GM23338 (cell line): ENCODE results near the gene LRRC28. TPM values are rescaled to one million over a fixed set of nuclear protein-coding genes. Genes with fewer than 3 reads are reported as not detected.
A peak's percentile ranks its signal among the peaks of the same experiment; 100 is the strongest.

ENCODE experiments used
- ATAC-seq: fragments of 200-7000 bp; cut with Tn5 transposase; 3 replicates; pipeline ENCODE4 v1.9.1; 2020
- DNase-seq: peaks from one replicate; pipeline ENCODE4 v3.0.0-alpha.2; 2015; ENCODE audit warnings: low spot score
- H2AFZ ChIP-seq: fragments of 200-600 bp; sonication (generic); 2 replicates; pipeline ENCODE4 v1.8.0; 2016; ENCODE audit warnings: antibody characterized with exemption, mild to moderate bottlenecking, moderate library complexity
- H3F3A ChIP-seq: fragments of 200-600 bp; sonication (generic); replicated peaks from 2 replicates; pipeline ENCODE4 v1.8.0; 2017; ENCODE audit warnings: antibody characterized with exemption, mixed run types, low read depth
- H3K27ac ChIP-seq: fragments of 200-600 bp; sonication (generic); 2 replicates; pipeline ENCODE4 v1.6.1; 2016; ENCODE audit warnings: low read depth
- H3K27me3 ChIP-seq: fragments of 200-600 bp; sonication (generic); 2 replicates; pipeline ENCODE4 v1.8.0; 2016; ENCODE audit warnings: mild to moderate bottlenecking, mixed run types, moderate library complexity; ENCODE audit not compliant: insufficient read depth
- H3K36me3 ChIP-seq: fragments of 200-600 bp; sonication (generic); 2 replicates; pipeline ENCODE4 v1.8.0; 2016; ENCODE audit warnings: mild to moderate bottlenecking; ENCODE audit not compliant: insufficient read depth
- H3K4me1 ChIP-seq: fragments of 200-600 bp; sonication (generic); 2 replicates; pipeline ENCODE4 v1.8.0; 2016; ENCODE audit warnings: mild to moderate bottlenecking, moderate library complexity; ENCODE audit not compliant: insufficient read depth
- H3K4me2 ChIP-seq: fragments of 200-600 bp; sonication (generic); 2 replicates; pipeline ENCODE4 v1.7.1; 2017; ENCODE audit warnings: mixed run types
- H3K4me3 ChIP-seq: fragments of 200-600 bp; sonication (generic); 2 replicates; pipeline ENCODE4 v1.6.1; 2016; ENCODE audit warnings: mixed run types
- H3K79me2 ChIP-seq: fragments of 200-600 bp; sonication (generic); replicated peaks from 2 replicates; pipeline ENCODE4 v1.8.0; 2017; ENCODE audit warnings: mild to moderate bottlenecking; ENCODE audit not compliant: insufficient read depth
- H3K9me2 ChIP-seq: fragments of 200-600 bp; sonication (generic); 2 replicates; pipeline ENCODE4 v1.8.0; 2017; ENCODE audit not compliant: insufficient read depth
- H4K20me1 ChIP-seq: fragments of 200-600 bp; sonication (generic); replicated peaks from 2 replicates; pipeline ENCODE4 v1.8.0; 2017; ENCODE audit warnings: mild to moderate bottlenecking; ENCODE audit not compliant: insufficient read depth
- H3K27ac Mint-ChIP-seq: 2 replicates; pipeline ENCODE4 v1.8.0; 2020; ENCODE audit warnings: inconsistent platforms, mild to moderate bottlenecking, moderate library complexity, mixed read lengths
- H3K27me3 Mint-ChIP-seq: 3 replicates; pipeline ENCODE4 v1.8.0; 2022; ENCODE audit warnings: low read depth, mild to moderate bottlenecking, moderate library complexity, mixed read lengths, inconsistent platforms; ENCODE audit not compliant: insufficient read depth, poor library complexity
- H3K36me3 Mint-ChIP-seq: 3 replicates; pipeline ENCODE4 v1.8.0; 2021; ENCODE audit warnings: low read depth, mild to moderate bottlenecking, inconsistent platforms, moderate library complexity, mixed read lengths
- H3K4me1 Mint-ChIP-seq: 3 replicates; pipeline ENCODE4 v1.8.0; 2020; ENCODE audit warnings: mild to moderate bottlenecking, inconsistent platforms, mixed read lengths
- H3K4me3 Mint-ChIP-seq: 3 replicates; pipeline ENCODE4 v1.8.0; 2021; ENCODE audit warnings: moderate library complexity, mild to moderate bottlenecking, inconsistent platforms, mixed read lengths
- H3K9me3 Mint-ChIP-seq: 3 replicates; pipeline ENCODE4 v1.8.0; 2020; ENCODE audit warnings: moderate library complexity, mild to moderate bottlenecking, inconsistent platforms, mixed read lengths
- EZH2 ChIP-seq: fragments of 200-600 bp; sonication (generic); IDR thresholded peaks from one replicate; pipeline ENCODE4 v1.8.0; 2017; ENCODE audit warnings: antibody characterized with exemption, mild to moderate bottlenecking, low read depth; ENCODE audit not compliant: unreplicated experiment
- EZH2phosphoT487 ChIP-seq: fragments of 200-600 bp; sonication (generic); IDR thresholded peaks from one replicate; pipeline ENCODE4 v1.8.1; 2018; ENCODE audit warnings: antibody characterized with exemption; ENCODE audit not compliant: unreplicated experiment
- NANOG ChIP-seq: IDR thresholded peaks from 2 replicates; pipeline ENCODE4 v1.6.1; 2016; ENCODE audit warnings: antibody characterized with exemption, borderline replicate concordance
- POLR2AphosphoS5 ChIP-seq: IDR thresholded peaks from 2 replicates; pipeline ENCODE4 v1.6.1; 2016; ENCODE audit warnings: antibody characterized with exemption, low read depth
- STAT1 ChIP-seq: IDR thresholded peaks from one replicate; pipeline ENCODE4 v1.6.1; 2016; ENCODE audit warnings: antibody characterized with exemption; ENCODE audit not compliant: unreplicated experiment
- ZNF114 ChIP-seq: fragments of 250-450 bp; sonication (Bioruptor Pico); IDR thresholded peaks from 2 replicates; pipeline ENCODE4 v1.5.0; 2020; ENCODE audit warnings: mild to moderate bottlenecking, moderate library complexity
- ZNF331 ChIP-seq: fragments of 250-450 bp; sonication (Bioruptor Pico); IDR thresholded peaks from 2 replicates; pipeline ENCODE4 v1.5.0; 2020; ENCODE audit warnings: low read depth, mild to moderate bottlenecking, moderate library complexity
- polyA plus RNA-seq: library from polyadenylated mRNA; unstranded; fragments of >200 nt; fragmentation: Nextera tagmentation; extraction: Ambion mirVana; gene quantifications from 2 replicates; pipeline ENCODE4 v1.2.1, GENCODE V29; 2016
- total RNA-seq: library from RNA; depleted of rRNA; stranded (reverse); fragments of >200 nt; shearing (Covaris generic); gene quantifications from 2 replicates; pipeline ENCODE4 v1.2.3, GENCODE V29; 2014
- TF ChIP-seq, protein P1 (sequence below), 2 experiments: fragments of 200-600 bp in 1 of 2; sonication (generic) in 1 of 2; conservative IDR thresholded peaks; 2 replicates each; pipeline versions ENCODE4 v1.5.1 to v1.6.1; 2016 to 2017; ENCODE audit warnings: antibody characterized with exemption in 2 of 2, low read depth in 2 of 2, mild to moderate bottlenecking in 2 of 2, moderate library complexity in 1 of 2
- TF ChIP-seq, protein P2 (sequence below): IDR thresholded peaks from one replicate; pipeline ENCODE4 v1.6.1; 2018; ENCODE audit warnings: antibody characterized with exemption; ENCODE audit not compliant: unreplicated experiment

LRRC28 gene
- total and polyA plus RNA-seq, 2 experiments from 2014 or later = 12.9 to 28.4 TPM

DNA sequence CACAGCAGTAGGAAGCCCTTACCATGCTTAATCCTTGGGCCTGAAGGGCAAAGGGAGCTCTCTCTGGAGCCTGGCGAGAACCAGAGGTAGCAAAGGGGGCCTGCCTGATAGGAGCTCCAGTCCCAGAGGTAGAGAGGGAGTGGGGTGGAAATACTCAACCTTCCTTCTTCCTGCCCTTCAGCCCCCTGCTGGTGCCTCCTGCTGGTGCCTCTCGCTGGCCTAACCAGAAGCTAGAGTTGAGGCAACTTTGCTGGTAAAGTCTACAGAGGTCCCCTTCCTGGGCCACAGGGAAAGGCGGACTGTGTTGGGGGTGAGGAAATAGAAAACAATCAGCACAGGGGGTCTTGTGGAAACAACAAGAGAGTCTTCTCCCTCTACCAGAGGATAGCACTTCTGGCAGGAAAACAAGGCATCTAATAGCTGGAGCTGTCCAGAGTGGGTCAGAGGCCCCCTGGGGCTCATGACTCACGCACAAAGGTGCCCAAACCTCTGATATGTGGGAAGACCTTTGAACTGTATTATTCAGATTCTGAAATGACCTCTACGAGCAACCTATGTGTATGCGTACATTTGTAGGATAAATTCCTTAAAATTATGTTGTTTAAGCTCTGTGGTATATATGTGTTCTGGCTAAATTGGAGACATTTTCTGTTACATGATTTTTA is 133.9 kb downstream of the LRRC28 start:
- H4K20me1 ChIP-seq = no peaks in the 10 kb centered on the region
- H3K4me2 ChIP-seq = no peak overlapping the region
- Mint-ChIP-seq H3K27ac (no peak overlapping the region), H3K27me3 (no peaks in the 10 kb centered on the region), H3K9me3 (peaks cover 17% of the 10 kb centered on the region; the same call in 2 of the 3 replicates), H3K4me3 (no peak overlapping the region), H3K4me1 (peaks cover 4% of the 10 kb centered on the region), H3K36me3 (peaks cover 18% of the 10 kb centered on the region; the same call in 2 of the 3 replicates)
- no peaks in the 10 kb centered on the region for H3K4me1 ChIP-seq
- no peaks in the 10 kb centered on the region for H3K79me2 ChIP-seq
- TF ChIP-seq, protein P1, sequence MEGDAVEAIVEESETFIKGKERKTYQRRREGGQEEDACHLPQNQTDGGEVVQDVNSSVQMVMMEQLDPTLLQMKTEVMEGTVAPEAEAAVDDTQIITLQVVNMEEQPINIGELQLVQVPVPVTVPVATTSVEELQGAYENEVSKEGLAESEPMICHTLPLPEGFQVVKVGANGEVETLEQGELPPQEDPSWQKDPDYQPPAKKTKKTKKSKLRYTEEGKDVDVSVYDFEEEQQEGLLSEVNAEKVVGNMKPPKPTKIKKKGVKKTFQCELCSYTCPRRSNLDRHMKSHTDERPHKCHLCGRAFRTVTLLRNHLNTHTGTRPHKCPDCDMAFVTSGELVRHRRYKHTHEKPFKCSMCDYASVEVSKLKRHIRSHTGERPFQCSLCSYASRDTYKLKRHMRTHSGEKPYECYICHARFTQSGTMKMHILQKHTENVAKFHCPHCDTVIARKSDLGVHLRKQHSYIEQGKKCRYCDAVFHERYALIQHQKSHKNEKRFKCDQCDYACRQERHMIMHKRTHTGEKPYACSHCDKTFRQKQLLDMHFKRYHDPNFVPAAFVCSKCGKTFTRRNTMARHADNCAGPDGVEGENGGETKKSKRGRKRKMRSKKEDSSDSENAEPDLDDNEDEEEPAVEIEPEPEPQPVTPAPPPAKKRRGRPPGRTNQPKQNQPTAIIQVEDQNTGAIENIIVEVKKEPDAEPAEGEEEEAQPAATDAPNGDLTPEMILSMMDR (conservative IDR thresholded peaks at IDR 0.05; ENCODE audit: low read depth in 2 of 2) = peak; percentile 33 to 48; a peak in 3 of 4 replicates
- TF ChIP-seq NANOG = no peak
- no peaks in the 10 kb centered on the region for H3K27me3 ChIP-seq
- H3K9me2 ChIP-seq = 0 out of 2 replicates have a peak, but pooled peaks cover 4% of the 10 kb centered on the region
- H3F3A ChIP-seq = no peaks in the 10 kb centered on the region
- peak; percentile 38 for ATAC-seq
- H2AFZ ChIP-seq = no peak overlapping the region
- DNase-seq = peak; percentile 46
- H3K36me3 ChIP-seq = no peaks in the 10 kb centered on the region
- no peak overlapping the region for H3K27ac ChIP-seq
- H3K4me3 ChIP-seq = no peak overlapping the region

DNA sequence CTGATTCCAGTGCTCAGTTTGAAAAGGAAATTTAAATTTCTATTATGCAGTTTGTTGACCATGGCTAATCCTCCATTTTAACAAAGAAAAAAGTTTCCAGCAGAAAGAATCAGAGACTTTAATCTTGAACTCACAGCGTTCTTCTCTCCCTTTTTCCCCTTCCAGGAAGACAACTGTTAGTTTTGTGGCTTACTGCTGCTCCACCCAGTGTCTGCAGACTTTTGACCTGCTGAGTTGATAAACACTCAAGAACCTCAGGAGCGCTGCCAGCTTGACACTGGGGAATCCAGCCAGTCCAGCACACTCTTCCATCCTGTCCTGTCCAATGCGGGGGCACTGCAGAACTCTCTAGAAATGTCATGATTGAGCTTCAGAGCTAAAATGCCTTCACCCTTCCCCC is 134.6 kb downstream of the LRRC28 start:
- H3K27me3 Mint-ChIP-seq = no peaks in the 10 kb centered on the region
- 0 out of 2 replicates have a peak, but pooled peaks cover 4% of the 10 kb centered on the region for H3K9me2 ChIP-seq
- no peak overlapping the region for H3K4me3 ChIP-seq
- no peaks in the 10 kb centered on the region for H3K4me1 ChIP-seq
- H3K27ac ChIP-seq = no peak overlapping the region
- H3K27ac Mint-ChIP-seq = no peak overlapping the region
- H3K9me3 Mint-ChIP-seq = peaks cover 17% of the 10 kb centered on the region; the same call in 2 of the 3 replicates
- no peaks in the 10 kb centered on the region for H3F3A ChIP-seq
- H3K36me3 Mint-ChIP-seq = peaks cover 18% of the 10 kb centered on the region; the same call in 2 of the 3 replicates
- ATAC-seq = no peak
- no peak overlapping the region for H2AFZ ChIP-seq
- H3K36me3 ChIP-seq = no peaks in the 10 kb centered on the region
- no peaks in the 10 kb centered on the region for H3K27me3 ChIP-seq
- no peak for DNase-seq
- H3K79me2 ChIP-seq = no peaks in the 10 kb centered on the region
- H3K4me1 Mint-ChIP-seq = peaks cover 9% of the 10 kb centered on the region
- H3K4me3 Mint-ChIP-seq = no peak overlapping the region
- H4K20me1 ChIP-seq = no peaks in the 10 kb centered on the region
- H3K4me2 ChIP-seq = no peak overlapping the region
- TF ChIP-seq ZNF331 (CRISPR knock-in tag) = no peak
- no peak for TF ChIP-seq EZH2phosphoT487
- TF ChIP-seq POLR2AphosphoS5 = no peak
- TF ChIP-seq, protein P1 (conservative IDR thresholded peaks at IDR 0.05; ENCODE audit: low read depth in 2 of 2) = no peak
- no peak for TF ChIP-seq ZNF114 (CRISPR knock-in tag)
- TF ChIP-seq STAT1 = no peak
- TF ChIP-seq EZH2 = no peak
- TF ChIP-seq, protein P2, sequence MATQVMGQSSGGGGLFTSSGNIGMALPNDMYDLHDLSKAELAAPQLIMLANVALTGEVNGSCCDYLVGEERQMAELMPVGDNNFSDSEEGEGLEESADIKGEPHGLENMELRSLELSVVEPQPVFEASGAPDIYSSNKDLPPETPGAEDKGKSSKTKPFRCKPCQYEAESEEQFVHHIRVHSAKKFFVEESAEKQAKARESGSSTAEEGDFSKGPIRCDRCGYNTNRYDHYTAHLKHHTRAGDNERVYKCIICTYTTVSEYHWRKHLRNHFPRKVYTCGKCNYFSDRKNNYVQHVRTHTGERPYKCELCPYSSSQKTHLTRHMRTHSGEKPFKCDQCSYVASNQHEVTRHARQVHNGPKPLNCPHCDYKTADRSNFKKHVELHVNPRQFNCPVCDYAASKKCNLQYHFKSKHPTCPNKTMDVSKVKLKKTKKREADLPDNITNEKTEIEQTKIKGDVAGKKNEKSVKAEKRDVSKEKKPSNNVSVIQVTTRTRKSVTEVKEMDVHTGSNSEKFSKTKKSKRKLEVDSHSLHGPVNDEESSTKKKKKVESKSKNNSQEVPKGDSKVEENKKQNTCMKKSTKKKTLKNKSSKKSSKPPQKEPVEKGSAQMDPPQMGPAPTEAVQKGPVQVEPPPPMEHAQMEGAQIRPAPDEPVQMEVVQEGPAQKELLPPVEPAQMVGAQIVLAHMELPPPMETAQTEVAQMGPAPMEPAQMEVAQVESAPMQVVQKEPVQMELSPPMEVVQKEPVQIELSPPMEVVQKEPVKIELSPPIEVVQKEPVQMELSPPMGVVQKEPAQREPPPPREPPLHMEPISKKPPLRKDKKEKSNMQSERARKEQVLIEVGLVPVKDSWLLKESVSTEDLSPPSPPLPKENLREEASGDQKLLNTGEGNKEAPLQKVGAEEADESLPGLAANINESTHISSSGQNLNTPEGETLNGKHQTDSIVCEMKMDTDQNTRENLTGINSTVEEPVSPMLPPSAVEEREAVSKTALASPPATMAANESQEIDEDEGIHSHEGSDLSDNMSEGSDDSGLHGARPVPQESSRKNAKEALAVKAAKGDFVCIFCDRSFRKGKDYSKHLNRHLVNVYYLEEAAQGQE = no peak
